ENCODE measurements around the gene TEX12.

The TEX12 gene

DNA sequence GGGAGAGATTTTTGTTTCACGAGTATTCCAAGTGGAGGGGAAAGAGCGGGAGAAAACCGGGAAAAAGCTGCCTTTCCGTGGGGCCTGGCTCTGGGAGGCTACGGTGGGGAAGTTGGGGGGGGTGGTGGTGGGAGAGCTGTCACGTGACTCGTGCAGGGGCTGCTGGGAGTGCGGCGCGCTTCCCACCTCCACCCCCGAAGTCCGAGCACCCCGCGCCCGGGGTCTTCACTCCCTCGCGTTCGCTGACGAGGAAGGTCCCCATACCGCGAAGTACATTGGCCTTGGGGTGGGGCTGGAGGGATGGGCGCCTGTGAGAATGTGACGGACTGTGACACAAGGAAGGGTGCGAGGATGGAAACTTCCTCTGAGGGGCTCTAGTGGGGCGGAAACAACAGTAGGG, at the start of gene TEX12:
Gene TEX12 (plus strand): TSS at position 228 of the 400 bp plus-strand sequence. CDS start 1,897 bp downstream, outside the sequence.
- no peak within 1 kb of the TSS for H2AFZ ChIP-seq (ENCODE audit: low read length, unreplicated experiment)
- peaks cover 15% of the 10 kb centered on the region for H3K4me1 ChIP-seq (ENCODE audit: control insufficient read depth, insufficient read depth, low read length, unreplicated experiment)
- H3K36me3 ChIP-seq (ENCODE audit: insufficient read depth, low read length), result no peaks in the 10 kb centered on the region
- H3K27ac ChIP-seq (ENCODE audit: low read depth, low read length), result no peak within 1 kb of the TSS
- no peaks in the 10 kb centered on the region for H3K27me3 ChIP-seq (ENCODE audit: insufficient read depth, low read length)
- no peaks in the 10 kb centered on the region for H3K79me2 ChIP-seq (ENCODE audit: control insufficient read depth, insufficient read depth, low read length, unreplicated experiment)
- no peak within 1 kb of the TSS for H3K4me3 ChIP-seq (ENCODE audit: low read depth, low read length)

DNA sequence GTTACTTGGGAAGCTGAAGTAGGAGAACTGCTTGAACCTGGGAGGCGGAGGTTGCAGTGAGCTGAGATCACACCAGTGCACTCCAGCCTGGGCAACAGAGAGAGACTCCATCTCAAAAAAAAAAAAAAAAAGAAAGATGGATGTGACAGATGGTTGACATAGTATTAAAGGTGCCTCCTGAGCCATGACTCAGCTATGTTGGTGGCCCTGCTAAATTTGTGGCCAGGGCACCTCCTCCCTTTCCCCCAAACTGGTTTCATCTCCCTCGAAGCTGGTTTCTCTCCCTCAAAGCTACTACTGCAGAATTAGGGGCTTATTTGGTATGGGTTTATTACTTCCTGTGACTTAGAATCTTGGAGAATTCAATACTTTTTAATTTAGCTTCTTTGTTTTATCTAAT, 49.0 kb upstream of the TEX12 start:
- Histone ChIP-seq H3K36me3 (ENCODE audit: insufficient read depth, low read length) (no peaks in the 10 kb centered on the region), H3K79me2 (ENCODE audit: control insufficient read depth, insufficient read depth, low read length, unreplicated experiment) (no peaks in the 10 kb centered on the region), H3K27ac (ENCODE audit: low read depth, low read length) (no peak overlapping the region), H2AFZ (ENCODE audit: low read length, unreplicated experiment) (no peak overlapping the region), H3K27me3 (ENCODE audit: insufficient read depth, low read length) (no peaks in the 10 kb centered on the region), H3K4me1 (ENCODE audit: control insufficient read depth, insufficient read depth, low read length, unreplicated experiment) (peaks cover 8% of the 10 kb centered on the region), H3K4me3 (ENCODE audit: low read depth, low read length) (no peak overlapping the region)

GRCh38 chr11:112121981-112122615, 45.1 kb upstream of the TEX12 start:
- no peaks in the 10 kb centered on the region for H3K27me3 ChIP-seq (ENCODE audit: insufficient read depth, low read length)
- H3K79me2 ChIP-seq (ENCODE audit: control insufficient read depth, insufficient read depth, low read length, unreplicated experiment), result no peaks in the 10 kb centered on the region
- H3K27ac ChIP-seq (ENCODE audit: low read depth, low read length), result no peak overlapping the region
- peaks cover 8% of the 10 kb centered on the region for H3K4me1 ChIP-seq (ENCODE audit: control insufficient read depth, insufficient read depth, low read length, unreplicated experiment)
- H3K36me3 ChIP-seq (ENCODE audit: insufficient read depth, low read length), result no peaks in the 10 kb centered on the region
- no peak overlapping the region for H2AFZ ChIP-seq (ENCODE audit: low read length, unreplicated experiment)
- no peak overlapping the region for H3K4me3 ChIP-seq (ENCODE audit: low read depth, low read length)

- H3K27me3 ChIP-seq (ENCODE audit: insufficient read depth, low read length), result no peaks in the 10 kb centered on the region
- H3K4me1 ChIP-seq (ENCODE audit: control insufficient read depth, insufficient read depth, low read length, unreplicated experiment), result peaks cover 8% of the 10 kb centered on the region
- no peaks in the 10 kb centered on the region for H3K79me2 ChIP-seq (ENCODE audit: control insufficient read depth, insufficient read depth, low read length, unreplicated experiment)
- H3K4me3 ChIP-seq (ENCODE audit: low read depth, low read length), result no peak overlapping the region
- no peaks in the 10 kb centered on the region for H3K36me3 ChIP-seq (ENCODE audit: insufficient read depth, low read length)
- no peak overlapping the region for H3K27ac ChIP-seq (ENCODE audit: low read depth, low read length)
- no peak overlapping the region for H2AFZ ChIP-seq (ENCODE audit: low read length, unreplicated experiment)
These were observed 44.0 kb upstream of the TEX12 start for GRCh38 chr11:112123129-112123528.

- Histone ChIP-seq H3K27ac (ENCODE audit: low read depth, low read length) (no peak overlapping the region), H3K4me1 (ENCODE audit: control insufficient read depth, insufficient read depth, low read length, unreplicated experiment) (peaks cover 6% of the 10 kb centered on the region), H3K27me3 (ENCODE audit: insufficient read depth, low read length) (no peaks in the 10 kb centered on the region), H2AFZ (ENCODE audit: low read length, unreplicated experiment) (no peak overlapping the region), H3K79me2 (ENCODE audit: control insufficient read depth, insufficient read depth, low read length, unreplicated experiment) (no peaks in the 10 kb centered on the region), H3K36me3 (ENCODE audit: insufficient read depth, low read length) (no peaks in the 10 kb centered on the region), H3K4me3 (ENCODE audit: low read depth, low read length) (no peak overlapping the region)
These were observed 40.1 kb upstream of the TEX12 start for GRCh38 chr11:112127056-112127455.

DNA sequence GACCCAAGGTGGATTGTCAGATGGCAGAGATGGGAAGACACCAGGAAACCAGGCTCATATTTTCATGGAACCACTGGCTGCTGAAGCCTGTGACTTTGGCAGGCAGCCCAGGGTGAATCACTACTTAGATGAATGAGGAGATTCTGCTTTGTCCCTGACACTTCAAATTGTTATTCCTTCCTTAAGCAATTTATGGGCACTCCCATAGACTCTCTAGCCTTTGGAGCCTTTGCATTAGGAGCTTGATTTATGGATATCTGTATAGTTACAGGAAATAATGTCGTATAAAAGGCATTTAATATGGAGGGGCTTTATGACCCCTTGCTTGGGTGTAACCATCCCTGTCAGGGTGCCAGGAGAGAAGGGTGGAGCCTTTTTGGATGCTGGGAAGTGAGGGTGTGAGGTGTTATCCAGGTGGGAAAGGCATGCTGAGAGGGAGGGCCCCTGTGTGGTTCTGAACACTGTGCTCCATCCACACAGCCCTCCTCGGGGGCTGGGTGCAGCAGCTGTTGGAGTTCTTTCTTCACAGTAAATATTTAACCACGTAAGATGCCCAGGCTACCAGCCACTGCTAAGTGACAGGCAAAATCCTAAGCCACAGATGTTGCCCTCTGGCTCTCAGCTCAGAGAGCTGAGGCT, 38.6 kb upstream of the TEX12 start:
- H2AFZ ChIP-seq (ENCODE audit: low read length, unreplicated experiment), result no peak overlapping the region
- no peaks in the 10 kb centered on the region for H3K36me3 ChIP-seq (ENCODE audit: insufficient read depth, low read length)
- no peaks in the 10 kb centered on the region for H3K79me2 ChIP-seq (ENCODE audit: control insufficient read depth, insufficient read depth, low read length, unreplicated experiment)
- H3K27ac ChIP-seq (ENCODE audit: low read depth, low read length), result no peak overlapping the region
- H3K4me1 ChIP-seq (ENCODE audit: control insufficient read depth, insufficient read depth, low read length, unreplicated experiment), result peaks cover 6% of the 10 kb centered on the region
- no peak overlapping the region for H3K4me3 ChIP-seq (ENCODE audit: low read depth, low read length)
- H3K27me3 ChIP-seq (ENCODE audit: insufficient read depth, low read length), result no peaks in the 10 kb centered on the region

DNA sequence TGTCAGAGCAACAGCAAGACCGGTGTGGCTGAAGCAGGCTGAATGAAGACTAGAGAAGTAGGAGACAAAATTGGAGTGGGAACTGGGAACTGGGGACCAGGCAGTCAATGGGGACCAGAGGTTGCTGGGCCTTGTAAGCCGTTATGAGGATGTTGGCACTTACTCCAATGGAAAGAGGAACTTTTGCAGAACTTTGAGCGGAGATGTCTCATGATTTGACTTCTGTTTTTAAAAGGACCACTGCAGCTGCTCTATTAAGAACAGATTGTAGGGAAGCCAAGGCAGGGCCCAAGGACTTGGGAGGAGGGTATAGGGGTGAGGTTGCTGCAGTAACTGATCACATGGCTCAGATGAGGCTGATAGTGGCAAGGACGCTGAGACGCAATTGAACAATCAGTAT, 37.5 kb upstream of the TEX12 start:
- Histone ChIP-seq H3K4me1 (ENCODE audit: control insufficient read depth, insufficient read depth, low read length, unreplicated experiment) (peaks cover 6% of the 10 kb centered on the region), H3K27ac (ENCODE audit: low read depth, low read length) (no peak overlapping the region), H3K79me2 (ENCODE audit: control insufficient read depth, insufficient read depth, low read length, unreplicated experiment) (no peaks in the 10 kb centered on the region)

DNA sequence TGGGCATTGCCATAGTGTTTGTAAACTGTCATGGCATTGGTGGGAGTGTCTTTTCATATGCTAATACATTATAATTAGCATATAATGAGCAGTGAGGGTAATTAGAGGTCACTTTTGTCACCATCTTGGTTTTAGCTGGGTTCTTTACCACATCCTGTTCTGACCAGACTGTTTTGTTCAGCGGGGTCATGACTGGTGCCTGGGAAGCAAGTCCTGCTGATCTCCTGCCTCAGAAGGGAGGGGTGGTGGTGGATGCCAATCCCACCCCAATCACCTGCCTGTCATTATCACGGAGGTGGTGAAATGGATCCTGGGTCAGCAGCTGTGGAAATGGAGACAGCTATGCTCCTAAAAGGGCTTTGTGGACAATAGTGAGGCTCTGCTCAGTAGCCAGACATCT, 34.4 kb upstream of the TEX12 start:
- no peak overlapping the region for H2AFZ ChIP-seq (ENCODE audit: low read length, unreplicated experiment)
- H3K79me2 ChIP-seq (ENCODE audit: control insufficient read depth, insufficient read depth, low read length, unreplicated experiment), result no peaks in the 10 kb centered on the region
- no peaks in the 10 kb centered on the region for H3K36me3 ChIP-seq (ENCODE audit: insufficient read depth, low read length)
- no peak overlapping the region for H3K4me3 ChIP-seq (ENCODE audit: low read depth, low read length)
- no peak overlapping the region for H3K27ac ChIP-seq (ENCODE audit: low read depth, low read length)
- H3K4me1 ChIP-seq (ENCODE audit: control insufficient read depth, insufficient read depth, low read length, unreplicated experiment), result peaks cover 6% of the 10 kb centered on the region
- no peaks in the 10 kb centered on the region for H3K27me3 ChIP-seq (ENCODE audit: insufficient read depth, low read length)

More for the DNA sequence above, 37.5 kb upstream of the TEX12 start:
- H3K27me3 ChIP-seq (ENCODE audit: insufficient read depth, low read length), result no peaks in the 10 kb centered on the region
- no peaks in the 10 kb centered on the region for H3K36me3 ChIP-seq (ENCODE audit: insufficient read depth, low read length)
- H2AFZ ChIP-seq (ENCODE audit: low read length, unreplicated experiment), result no peak overlapping the region
- no peak overlapping the region for H3K4me3 ChIP-seq (ENCODE audit: low read depth, low read length)

GRCh38 chr11:112134473-112134872, 32.7 kb upstream of the TEX12 start:
- Histone ChIP-seq H2AFZ (ENCODE audit: low read length, unreplicated experiment) (no peak overlapping the region), H3K4me1 (ENCODE audit: control insufficient read depth, insufficient read depth, low read length, unreplicated experiment) (no peaks in the 10 kb centered on the region), H3K27me3 (ENCODE audit: insufficient read depth, low read length) (no peaks in the 10 kb centered on the region), H3K4me3 (ENCODE audit: low read depth, low read length) (no peak overlapping the region), H3K79me2 (ENCODE audit: control insufficient read depth, insufficient read depth, low read length, unreplicated experiment) (no peaks in the 10 kb centered on the region), H3K36me3 (ENCODE audit: insufficient read depth, low read length) (no peaks in the 10 kb centered on the region), H3K27ac (ENCODE audit: low read depth, low read length) (no peak overlapping the region)

- no peak overlapping the region for H3K27ac ChIP-seq (ENCODE audit: low read depth, low read length)
- no peaks in the 10 kb centered on the region for H3K4me1 ChIP-seq (ENCODE audit: control insufficient read depth, insufficient read depth, low read length, unreplicated experiment)
- H3K79me2 ChIP-seq (ENCODE audit: control insufficient read depth, insufficient read depth, low read length, unreplicated experiment), result no peaks in the 10 kb centered on the region
- no peaks in the 10 kb centered on the region for H3K27me3 ChIP-seq (ENCODE audit: insufficient read depth, low read length)
- H3K4me3 ChIP-seq (ENCODE audit: low read depth, low read length), result no peak overlapping the region
- H2AFZ ChIP-seq (ENCODE audit: low read length, unreplicated experiment), result no peak overlapping the region
- H3K36me3 ChIP-seq (ENCODE audit: insufficient read depth, low read length), result no peaks in the 10 kb centered on the region
These were observed 23.6 kb upstream of the TEX12 start for GRCh38 chr11:112143597-112143996.

DNA sequence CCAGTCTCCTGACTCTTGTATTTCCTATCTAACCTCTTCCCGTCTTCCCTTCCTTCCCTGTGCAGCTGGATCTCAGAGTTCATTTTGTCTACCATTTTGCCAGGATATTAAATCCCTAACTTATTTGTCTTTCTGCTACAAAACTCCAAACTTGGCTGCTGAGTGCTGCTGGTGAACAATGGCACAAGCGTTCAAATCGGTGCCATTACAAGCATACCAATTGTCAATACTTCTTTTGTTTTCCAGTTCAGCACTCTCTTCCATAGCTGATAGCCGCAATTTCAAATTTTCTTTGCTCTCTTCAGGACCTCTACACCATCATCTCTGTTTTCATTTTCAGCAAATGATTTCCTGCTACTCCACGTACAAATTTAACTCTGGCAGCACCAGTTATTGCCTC, 16.7 kb upstream of the TEX12 start:
- no peak overlapping the region for H2AFZ ChIP-seq (ENCODE audit: low read length, unreplicated experiment)
- no peaks in the 10 kb centered on the region for H3K79me2 ChIP-seq (ENCODE audit: control insufficient read depth, insufficient read depth, low read length, unreplicated experiment)
- H3K36me3 ChIP-seq (ENCODE audit: insufficient read depth, low read length), result no peaks in the 10 kb centered on the region
- H3K4me3 ChIP-seq (ENCODE audit: low read depth, low read length), result no peak overlapping the region
- no peak overlapping the region for H3K27ac ChIP-seq (ENCODE audit: low read depth, low read length)
- no peaks in the 10 kb centered on the region for H3K4me1 ChIP-seq (ENCODE audit: control insufficient read depth, insufficient read depth, low read length, unreplicated experiment)
- H3K27me3 ChIP-seq (ENCODE audit: insufficient read depth, low read length), result no peaks in the 10 kb centered on the region

Data from ACC112 (cell line).